NOMO-1 (cell line): ENCODE data around the gene TEX51.

Source experiments
- DNase-seq, 2 experiments: peaks; one replicate each; lab custom pipeline; 2025; ENCODE audit not compliant: unreplicated experiment in 2 of 2; lab: John Stamatoyannopoulos, UW

The TEX51 gene

GRCh38 chr2:126911111-126911796 lies 12.6 kb downstream of the TEX51 start:
- no peak for DNase-seq

GRCh38 chr2:126912201-126912600 lies 13.5 kb downstream of the TEX51 start:
- no peak for DNase-seq

GRCh38 chr2:126913329-126913728 lies 14.6 kb downstream of the TEX51 start:
- no peak for DNase-seq

- no peak for DNase-seq
These were observed 15.4 kb downstream of the TEX51 start for GRCh38 chr2:126913881-126914615.

GRCh38 chr2:126914811-126915500 lies 16.3 kb downstream of the TEX51 start:
- no peak for DNase-seq

GRCh38 chr2:126915903-126916302 lies 17.2 kb downstream of the TEX51 start:
- DNase-seq = no peak

- no peak for DNase-seq
These were observed 18.1 kb downstream of the TEX51 start for GRCh38 chr2:126916744-126917143.

GRCh38 chr2:126921066-126921465 lies 22.4 kb downstream of the TEX51 start:
- DNase-seq = no peak

- DNase-seq = no peak
These were observed 32.4 kb downstream of the TEX51 start for GRCh38 chr2:126930970-126931590.

GRCh38 chr2:126932529-126932928 lies 33.8 kb downstream of the TEX51 start:
- peak; percentile 6 to 77 for DNase-seq

- no peak for DNase-seq
These were observed 34.4 kb downstream of the TEX51 start for GRCh38 chr2:126932966-126933710.

- DNase-seq = no peak
These were observed 35.0 kb downstream of the TEX51 start for GRCh38 chr2:126933711-126934091.

GRCh38 chr2:126934809-126935208 lies 36.1 kb downstream of the TEX51 start:
- no peak for DNase-seq

- DNase-seq = no peak
These were observed 37.1 kb downstream of the TEX51 start for GRCh38 chr2:126935774-126936173.

- no peak for DNase-seq
These were observed 37.6 kb downstream of the TEX51 start for GRCh38 chr2:126936219-126936723.

GRCh38 chr2:126940331-126940730 lies 41.6 kb downstream of the TEX51 start:
- no peak for DNase-seq

GRCh38 chr2:126942427-126943203 lies 43.9 kb downstream of the TEX51 start:
- no peak for DNase-seq

GRCh38 chr2:126943612-126944348 lies 45.1 kb downstream of the TEX51 start:
- no peak for DNase-seq

GRCh38 chr2:126945118-126945517 lies 46.4 kb downstream of the TEX51 start:
- no peak for DNase-seq
